B cell (primary cell): Measurements from ENCODE around the gene CYGB. TPM values are rescaled to one million over a fixed set of nuclear protein-coding genes. Genes with fewer than 3 reads are reported as not detected.

Experiments used
- ATAC-seq: fragments of 200-7000 bp; cut with Tn5 transposase; one replicate; pipeline ENCODE4 v1.10.0; 2021; ENCODE audit warnings: low read depth, mild to moderate bottlenecking, moderate number of reproducible peaks, moderate library complexity
- CTCF ChIA-PET: fragments of 350-600 bp; sonication (Branson Sonifier 250); formaldehyde crosslinking; loops from one replicate; lab custom pipeline; 2021; ENCODE audit warnings: antibody characterized with exemption, inconsistent platforms; lab: Charles Lee
- POLR2A ChIA-PET: fragments of 350-600 bp; sonication (Branson Sonifier 250); formaldehyde crosslinking; loops from one replicate; lab custom pipeline; 2021; ENCODE audit warnings: antibody characterized with exemption; lab: Charles Lee
- DNase-seq: peaks from one replicate; pipeline ENCODE4 v3.0.0; 2013
- H2AFZ ChIP-seq: 2 replicates; pipeline ENCODE4 v1.6.1; 2012; ENCODE audit warnings: mild to moderate bottlenecking, low read depth, low read length; ENCODE audit not compliant: insufficient read depth, poor library complexity, severe bottlenecking
- H3K27ac ChIP-seq, 2 donors: 1 replicate in 1 of 2; 2 replicates in 1 of 2; pipeline ENCODE4 v1.5.1; 2012 to 2013; ENCODE audit warnings: low read length in 2 of 2, mild to moderate bottlenecking in 2 of 2, moderate library complexity in 1 of 2
- H3K27me3 ChIP-seq, 4 experiments: fragments of 200-600 bp in 1 of 4; sonication (generic) in 1 of 4; replicated peaks in 1 of 4; 1 replicate in 2 of 4; 2 replicates in 2 of 4; pipeline versions ENCODE4 v1.6.1 to v1.7.0; 2013 to 2016; ENCODE audit warnings: low read length in 3 of 4, mild to moderate bottlenecking in 2 of 4, mixed read lengths in 1 of 4, moderate library complexity in 1 of 4; ENCODE audit not compliant: insufficient read depth in 4 of 4, control insufficient read depth in 3 of 4; ENCODE audit errors: control extremely low read depth in 1 of 4
- H3K36me3 ChIP-seq, 2 experiments: replicated peaks in 1 of 2; 1 replicate in 1 of 2; 2 replicates in 1 of 2; pipeline versions ENCODE4 v1.6.1 to v1.7.1; 2013; ENCODE audit warnings: low read length in 1 of 2; ENCODE audit not compliant: insufficient read depth in 2 of 2, control insufficient read depth in 1 of 2; ENCODE audit errors: control extremely low read depth in 1 of 2, extremely low read depth in 1 of 2
- H3K4me1 ChIP-seq, 2 donors: fragments of 200-600 bp in 1 of 2; sonication (generic) in 1 of 2; 1 replicate in 1 of 2; 2 replicates in 1 of 2; pipeline versions ENCODE4 v1.5.1 to v1.6.1; 2013 to 2017; ENCODE audit warnings: low read length in 2 of 2; ENCODE audit not compliant: control insufficient read depth in 2 of 2, insufficient read depth in 2 of 2
- H3K4me2 ChIP-seq: replicated peaks from 2 replicates; pipeline ENCODE3; 2012; ENCODE audit warnings: mild to moderate bottlenecking, low read depth, low read length; ENCODE audit not compliant: poor library complexity, severe bottlenecking
- H3K4me3 ChIP-seq, 5 experiments: fragments of 200-600 bp in 1 of 5; sonication (generic) in 1 of 5; 1 replicate in 3 of 5; 2 replicates in 2 of 5; pipeline versions ENCODE4 v1.5.1 to v1.7.0; 2011 to 2016; ENCODE audit warnings: low read length in 4 of 5, mild to moderate bottlenecking in 4 of 5, low read depth in 2 of 5, control low read depth in 1 of 5, moderate library complexity in 1 of 5; ENCODE audit not compliant: insufficient read depth in 1 of 5; ENCODE audit errors: control extremely low read depth in 1 of 5, extremely low read depth in 1 of 5
- H3K79me2 ChIP-seq: fragments of 200-600 bp; sonication (generic); one replicate; pipeline ENCODE4 v1.6.0; 2016; ENCODE audit warnings: low read length; ENCODE audit not compliant: control insufficient read depth, insufficient read depth
- H3K9ac ChIP-seq: fragments of 200-600 bp; sonication (generic); 2 replicates; pipeline ENCODE4 v1.6.1; 2017; ENCODE audit warnings: mild to moderate bottlenecking, low read length, moderate library complexity
- H3K9me3 ChIP-seq, 3 donors: one replicate each; pipeline versions ENCODE4 v1.6.1 to v1.7.1; 2013; ENCODE audit warnings: low read length in 2 of 3; ENCODE audit not compliant: control insufficient read depth in 2 of 3, insufficient read depth in 1 of 3; ENCODE audit errors: control extremely low read depth in 1 of 3
- H4K20me1 ChIP-seq: 2 replicates; pipeline ENCODE4 v1.6.0; 2012; ENCODE audit warnings: mild to moderate bottlenecking, low read length; ENCODE audit not compliant: insufficient read depth, control insufficient read depth, poor library complexity, severe bottlenecking
- H3K27ac Mint-ChIP-seq: one replicate; pipeline ENCODE4 v1.8.0; 2021; ENCODE audit warnings: mixed read lengths
- H3K27me3 Mint-ChIP-seq: one replicate; pipeline ENCODE4 v1.8.0; 2021; ENCODE audit warnings: mixed read lengths
- H3K4me1 Mint-ChIP-seq: one replicate; pipeline ENCODE4 v1.8.0; 2021; ENCODE audit warnings: mixed read lengths
- H3K4me3 Mint-ChIP-seq: one replicate; pipeline ENCODE4 v1.8.0; 2021; ENCODE audit warnings: mixed read lengths
- H3K9me3 Mint-ChIP-seq: one replicate; pipeline ENCODE4 v1.8.0; 2022; ENCODE audit warnings: mixed read lengths; ENCODE audit not compliant: insufficient read depth
- CTCF ChIP-seq: fragments of 200-600 bp; IDR thresholded peaks from one replicate; pipeline ENCODE4 v1.8.0; 2022; ENCODE audit warnings: antibody characterized with exemption, mild to moderate bottlenecking
- EZH2 ChIP-seq: IDR thresholded peaks from 2 replicates; pipeline ENCODE4 v1.6.1; 2012; ENCODE audit warnings: borderline replicate concordance, low read depth, mild to moderate bottlenecking, moderate library complexity, low read length; ENCODE audit not compliant: insufficient read depth, poor library complexity, severe bottlenecking
- WGBS: methylation state at CpG from one replicate; pipeline ENCODE4 v1.1.5; 2013; ENCODE audit warnings: missing lambda C conversion rate; ENCODE audit not compliant: insufficient coverage; 5-methylcytosine and 5-hydroxymethylcytosine counted together
- intact Hi-C: fragments of 100-400 bp; cut with micrococcal nuclease; formaldehyde crosslinking; loops from one replicate; pipeline ENCODE4 v1.10.0; 2022
- polyA plus RNA-seq: library from polyadenylated mRNA; depleted of rRNA; stranded (reverse); fragments of >200 nt; gene quantifications from 2 replicates; pipeline ENCODE4 v1.2.3, GENCODE V29; 2012
- total RNA-seq, 2 donors: library from RNA; stranded (reverse); fragments of 120-200 nt in 1 of 2; gene quantifications; 1 replicate in 1 of 2; 2 replicates in 1 of 2; pipeline versions ENCODE4 v1.2.3 to v1.2.4, GENCODE V29; 2013 to 2022

CYGB gene
- total and polyA plus RNA-seq, 2 donors (not counting 1 experiment from before 2014, with no cell fraction given) = 0.42 to 2.7 TPM

- intact Hi-C loops = no loop called here
- Histone ChIP-seq H2AFZ (no peak overlapping the region), H3K4me2 (no peak overlapping the region), H3K9ac (no peak overlapping the region), H3K27ac (no peak overlapping the region), H4K20me1 (peaks cover 4% of the 10 kb centered on the region), H3K79me2 (peaks cover 4% of the 10 kb centered on the region), H3K27me3 (peaks cover 0 to 36% (median 17%) of the 10 kb centered on the region in 4 experiments), H3K36me3 (peaks cover 0 to 3% of the 10 kb centered on the region in 2 experiments), H3K4me1 (peaks cover 17 to 24% of the 10 kb centered on the region in 2 donors), H3K4me3 (no peak overlapping the region), H3K9me3 (peaks cover 0 to 6% (median 0%) of the 10 kb centered on the region in 3 donors)
- Mint-ChIP-seq H3K4me3 (no peak overlapping the region), H3K4me1 (peaks cover 15% of the 10 kb centered on the region), H3K9me3 (no peaks in the 10 kb centered on the region), H3K27ac (no peak overlapping the region), H3K27me3 (peaks cover 39% of the 10 kb centered on the region)
- CTCF ChIA-PET = interaction anchor here (3.6 to 5.6 kb wide), 2 partner anchors 19 kb away, joined by 18 to 156 read pairs; no protein-coding TSS in a partner anchor
- no peak for TF ChIP-seq CTCF
- TF ChIP-seq EZH2 = no peak
- POLR2A ChIA-PET = no interaction called here
- 96% methylated on average over 7 of the region's 10 CpGs for WGBS
- no peak for DNase-seq
- ATAC-seq = no peak
These were observed 4.4 kb upstream of the CYGB start for GRCh38 chr17:76541739-76542454.
